HG02970 (cell line): Measurements from ENCODE around the gene DOCK7.
A peak's percentile ranks its signal among the peaks of the same experiment; 100 is the strongest.
"Not testable (repeated sequence)": the region's sequence is repeated elsewhere in the genome, so short reads cannot be mapped to it uniquely, and the experiment has no call there.

Experiments used
- ATAC-seq: cut with Tn5 transposase; IDR thresholded peaks from one replicate; pipeline ENCODE4 v1.9.1; 2021; ENCODE audit warnings: mild to moderate bottlenecking, moderate library complexity, moderate number of reproducible peaks; ENCODE audit not compliant: unreplicated experiment, low FRiP score

The DOCK7 gene

GRCh38 chr1:62693123-62693522, 4.9 kb upstream of the DOCK7 start:
- no peak for ATAC-seq

GRCh38 chr1:62691062-62691844, 3.1 kb upstream of the DOCK7 start:
- ATAC-seq = no peak

GRCh38 chr1:62689524-62689923, 1.3 kb upstream of the DOCK7 start:
- ATAC-seq = no peak

GRCh38 chr1:62688687-62689085, 500 bp upstream of the DOCK7 start:
- ATAC-seq = no peak

- ATAC-seq = peak; percentile 34
These were observed 724 bp downstream of the DOCK7 start for GRCh38 chr1:62687421-62687902.

- ATAC-seq = no peak
These were observed 1.4 kb downstream of the DOCK7 start for GRCh38 chr1:62686822-62687221.

GRCh38 chr1:62685431-62685859, 2.7 kb downstream of the DOCK7 start:
- no peak for ATAC-seq

- no peak for ATAC-seq
These were observed 5.7 kb downstream of the DOCK7 start for GRCh38 chr1:62682531-62682930.

GRCh38 chr1:62680992-62681391, 7.2 kb downstream of the DOCK7 start:
- ATAC-seq = not testable (repeated sequence)

GRCh38 chr1:62677822-62678221, 10.4 kb downstream of the DOCK7 start:
- not testable (repeated sequence) for ATAC-seq

- no peak for ATAC-seq
These were observed 11.4 kb downstream of the DOCK7 start for GRCh38 chr1:62676611-62677356.

- ATAC-seq = no peak
These were observed 14.6 kb downstream of the DOCK7 start for GRCh38 chr1:62673629-62674028.

GRCh38 chr1:62672029-62672428, 16.2 kb downstream of the DOCK7 start:
- no peak for ATAC-seq

- ATAC-seq = no peak
These were observed 33.4 kb downstream of the DOCK7 start for GRCh38 chr1:62654744-62655143.

GRCh38 chr1:62652387-62652786, 35.8 kb downstream of the DOCK7 start:
- no peak for ATAC-seq

GRCh38 chr1:62643283-62643682, 44.9 kb downstream of the DOCK7 start:
- ATAC-seq = no peak

- no peak for ATAC-seq
These were observed 50.6 kb downstream of the DOCK7 start for GRCh38 chr1:62637392-62638105.

- ATAC-seq = no peak
These were observed 59.7 kb downstream of the DOCK7 start for GRCh38 chr1:62628506-62628905.

GRCh38 chr1:62625415-62625814, 62.8 kb downstream of the DOCK7 start:
- no peak for ATAC-seq

GRCh38 chr1:62621907-62622306, 66.3 kb downstream of the DOCK7 start:
- ATAC-seq = no peak

GRCh38 chr1:62613890-62614289, 74.3 kb downstream of the DOCK7 start:
- no peak for ATAC-seq
